Astrocyte (in vitro differentiated cells and primary cell): ENCODE measurements around the gene RAB6A.

Experiments
- CTCF ChIP-seq: IDR thresholded peaks from 2 replicates; pipeline ENCODE4 v1.5.1; 2011; ENCODE audit warnings: low read depth, mild to moderate bottlenecking, inconsistent platforms, low read length, moderate library complexity; ENCODE audit not compliant: insufficient read depth
- EZH2 ChIP-seq: IDR thresholded peaks from 2 replicates; pipeline ENCODE4 v1.6.1; 2012; ENCODE audit warnings: mild to moderate bottlenecking, low read length, inconsistent platforms; ENCODE audit not compliant: insufficient read depth

GRCh38 chr11:73659961-73660360 is 100.9 kb downstream of the RAB6A start:
- TF ChIP-seq CTCF (no peak), EZH2 (no peak)
